A549 (cell line): ENCODE data around the gene DIPK1B.

ENCODE experiments used
- BHLHE40 ChIP-seq: IDR thresholded peaks from 2 replicates; pipeline ENCODE4 v1.6.1; 2012; ENCODE audit warnings: low read depth, low read length, inconsistent platforms
- CBX8 ChIP-seq: fragments of 200-600 bp; sonication (generic); IDR thresholded peaks from 2 replicates; pipeline ENCODE4 v1.6.1; 2016
- CHD4 ChIP-seq: fragments of 200-600 bp; sonication (generic); IDR thresholded peaks from 2 replicates; pipeline ENCODE4 v1.6.1; 2016; ENCODE audit warnings: antibody characterized with exemption, mild to moderate bottlenecking, borderline replicate concordance
- CTCF ChIP-seq: fragments of >200 bp; sonication (Bioruptor Twin); formaldehyde crosslinking; IDR thresholded peaks from 3 replicates; pipeline ENCODE4 v1.5.1; 2016
- EP300 ChIP-seq, 2 experiments: fragments of >200 bp; sonication (Bioruptor Twin); formaldehyde crosslinking; IDR thresholded peaks; 2 replicates in 1 of 2; 3 replicates in 1 of 2; pipeline ENCODE4 v1.6.1; 2016 to 2017
- FOSL2 ChIP-seq, 2 experiments: fragments of 450-650 bp in 1 of 2; fragments of >200 bp in 1 of 2; sonication (Bioruptor Twin) in 1 of 2; formaldehyde crosslinking; IDR thresholded peaks; 2 replicates each; pipeline versions ENCODE4 v1.5.0 to v1.6.1; 2016 to 2020; ENCODE audit warnings: mild to moderate bottlenecking in 1 of 2, moderate library complexity in 1 of 2
- HDAC2 ChIP-seq: fragments of 200-600 bp; sonication (generic); IDR thresholded peaks from 2 replicates; pipeline ENCODE4 v1.6.1; 2016
- MAX ChIP-seq: IDR thresholded peaks from 2 replicates; pipeline ENCODE4 v1.6.1; 2012
- PBX3 ChIP-seq: IDR thresholded peaks from 2 replicates; pipeline ENCODE4 v1.6.1; 2012
- RCOR1 ChIP-seq: fragments of 150-350 bp; IDR thresholded peaks from 2 replicates; pipeline ENCODE4 v1.6.1; 2014; ENCODE audit warnings: antibody characterized with exemption, low read length, low read depth
- RFX5 ChIP-seq: fragments of 450-650 bp; IDR thresholded peaks from 2 replicates; pipeline ENCODE4 v1.7.1; 2014; ENCODE audit warnings: antibody characterized with exemption, mild to moderate bottlenecking, moderate library complexity
- SMC3 ChIP-seq: fragments of >200 bp; sonication (Bioruptor Twin); formaldehyde crosslinking; IDR thresholded peaks from 3 replicates; pipeline ENCODE4 v1.6.1; 2018; ENCODE audit warnings: inconsistent platforms

DNA sequence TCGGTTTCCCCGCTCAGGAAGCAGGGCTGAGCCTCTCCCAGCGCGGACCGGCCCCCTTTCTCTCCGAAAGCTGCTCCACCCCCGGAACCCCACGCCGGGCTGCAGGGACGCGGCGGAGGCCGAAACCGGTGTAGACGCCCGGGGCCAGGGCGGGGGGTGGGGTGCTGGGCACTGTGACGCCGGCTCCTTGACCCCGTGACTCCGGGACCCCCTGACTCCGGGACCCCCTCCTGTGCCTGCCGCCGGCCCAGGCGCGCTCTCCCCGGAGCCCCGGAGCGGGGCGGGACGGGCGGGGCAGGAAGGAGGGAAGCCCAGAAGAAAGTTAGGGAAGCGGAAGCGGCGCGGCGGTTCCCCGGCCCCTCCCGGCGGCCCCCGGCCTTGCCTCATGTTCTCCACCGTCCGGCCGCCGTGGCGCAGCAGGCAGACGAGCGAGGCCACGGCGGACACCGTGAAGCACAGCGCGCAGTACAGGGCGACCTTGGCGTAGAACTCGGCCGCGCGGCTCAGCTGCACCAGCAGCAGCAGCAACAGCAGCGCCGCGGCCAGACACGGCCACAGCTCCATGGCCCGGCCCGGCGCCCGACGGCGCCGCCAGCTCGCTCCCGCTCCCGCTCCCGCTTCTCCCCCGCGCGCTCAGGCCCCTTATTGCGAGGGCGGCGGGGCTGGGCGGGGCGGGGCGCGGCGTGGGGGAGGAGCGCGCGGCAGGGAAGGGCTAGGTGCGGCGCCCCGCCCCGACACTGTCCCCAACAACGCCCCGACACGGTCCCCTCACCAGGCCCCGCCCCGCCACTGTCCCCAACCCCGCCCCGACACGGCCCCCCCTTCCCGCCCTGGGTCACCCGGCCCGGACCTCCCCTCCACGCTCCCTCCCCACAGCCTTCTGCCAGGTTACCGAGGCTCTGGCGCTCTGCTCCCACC, 25.3 kb upstream of the DIPK1B start, which contains the start of gene AGPAT2:
- TF ChIP-seq RFX5 (no peak), RCOR1 (no peak), CTCF (no peak), SMC3 (no peak), PBX3 (no peak), BHLHE40 (no peak), MAX (peak; percentile 63; the same call in 1 of the 2 replicates), FOSL2 (IDR thresholded peaks at IDR 0.05) (no peak), FOSL2 (CRISPR knock-in tag; IDR thresholded peaks at IDR 0.05) (no peak), HDAC2 (no peak), CBX8 (no peak), CHD4 (no peak), EP300 (IDR thresholded peaks at IDR 0.05) (no peak)
